ENCODE results near the gene CACNA1H.

DNA sequence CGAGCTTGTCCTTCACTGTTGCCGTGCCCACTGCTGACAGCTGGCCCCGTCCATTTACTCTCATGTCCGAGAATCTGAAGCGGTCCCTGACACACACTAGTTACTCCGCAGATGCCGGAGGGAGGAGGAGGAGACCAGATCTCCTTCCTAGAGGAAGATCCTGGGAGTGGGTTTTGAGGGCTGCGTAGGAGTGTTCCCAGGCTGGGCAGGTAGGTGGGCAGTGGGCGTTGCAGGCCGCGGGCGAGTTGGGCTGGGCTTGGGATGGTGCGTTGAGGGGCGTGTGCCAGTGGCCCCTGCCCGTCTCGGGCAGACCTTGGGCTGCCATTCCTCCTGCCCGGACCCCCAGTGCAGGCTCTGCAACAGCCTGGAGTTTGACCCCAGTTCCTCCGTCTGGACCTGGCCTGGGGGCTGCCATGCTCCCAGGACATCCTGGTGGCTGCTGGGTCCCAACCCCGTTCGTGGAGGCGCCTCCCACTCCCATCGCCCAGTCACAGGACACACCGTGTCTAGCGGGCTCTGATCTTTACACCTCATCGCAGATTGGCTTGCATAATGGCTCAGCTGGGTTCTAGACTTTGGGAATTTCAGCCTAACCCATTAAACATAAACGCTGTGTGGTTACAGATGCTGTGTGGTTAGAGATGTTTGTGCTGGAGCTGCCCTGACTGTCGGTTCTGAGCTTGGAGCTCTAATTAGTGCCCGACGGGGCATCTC is 22.8 kb downstream of the CACNA1H start:
- TF ChIP-seq ELF4 (IDR thresholded peaks at IDR 0.05): no peak
- TF ChIP-seq SP1 (IDR thresholded peaks at IDR 0.05): no peak
- TF ChIP-seq FOXA1 (IDR thresholded peaks at IDR 0.05): no peak
- no peak for TF ChIP-seq ZNF384 (IDR thresholded peaks at IDR 0.05)
- no peak for TF ChIP-seq TARDBP (IDR thresholded peaks at IDR 0.05)
- no peak for TF ChIP-seq FOXM1 (IDR thresholded peaks at IDR 0.05; ENCODE audit: borderline replicate concordance)
- no peak for TF ChIP-seq BHLHE40 (IDR thresholded peaks at IDR 0.05; ENCODE audit: borderline replicate concordance)
- TF ChIP-seq FOXK2 (IDR thresholded peaks at IDR 0.05): no peak
- TF ChIP-seq HDGF (IDR thresholded peaks at IDR 0.05; ENCODE audit: borderline replicate concordance): no peak
- TF ChIP-seq SUZ12 (IDR thresholded peaks at IDR 0.05): no peak
- no peak for TF ChIP-seq LEF1 (IDR thresholded peaks at IDR 0.05; ENCODE audit: borderline replicate concordance)
- no peak for TF ChIP-seq NFRKB (IDR thresholded peaks at IDR 0.05)
- no peak for TF ChIP-seq L3MBTL2 (conservative IDR thresholded peaks at IDR 0.05)
